Measurements from ENCODE around the gene PPP1R12B. TPM values are rescaled to one million over a fixed set of nuclear protein-coding genes. Genes with fewer than 3 reads are reported as not detected.

The PPP1R12B gene
- total and polyA plus RNA-seq, 2 experiments from 2014 or later, result 13.2 to 13.8 TPM

- TF ChIP-seq POLR2AphosphoS5 (IDR thresholded peaks at IDR 0.05; ENCODE audit: low read depth), result no peak
Measured at GRCh38 chr1:202631076-202631923, 282.8 kb downstream of the PPP1R12B start (continued).

GRCh38 chr1:202632241-202632640, 283.7 kb downstream of the PPP1R12B start:
- H3K27ac Mint-ChIP-seq, result no peak overlapping the region
- H3K27ac ChIP-seq (ENCODE audit: low read depth), result no peak overlapping the region
- H2AFZ ChIP-seq, result no peak overlapping the region
- H3K36me3 Mint-ChIP-seq (ENCODE audit: low read depth), result no peaks in the 10 kb centered on the region
- peaks cover 5% of the 10 kb centered on the region for H3K27me3 Mint-ChIP-seq (ENCODE audit: insufficient read depth, low read depth, poor library complexity)
- H3K4me3 Mint-ChIP-seq, result no peak overlapping the region
- no peaks in the 10 kb centered on the region; the same call in 1 of the 2 replicates for H4K20me1 ChIP-seq (replicated peaks; ENCODE audit: insufficient read depth)
- H3K4me2 ChIP-seq, result no peak overlapping the region
- H3F3A ChIP-seq (replicated peaks; ENCODE audit: low read depth), result no peaks in the 10 kb centered on the region
- no peaks in the 10 kb centered on the region for H3K9me2 ChIP-seq (ENCODE audit: insufficient read depth)
- H3K79me2 ChIP-seq (replicated peaks; ENCODE audit: insufficient read depth), result no peaks in the 10 kb centered on the region
- no peaks in the 10 kb centered on the region for H3K9me3 Mint-ChIP-seq
- no peaks in the 10 kb centered on the region for H3K27me3 ChIP-seq (ENCODE audit: insufficient read depth)
- H3K36me3 ChIP-seq (ENCODE audit: insufficient read depth), result no peaks in the 10 kb centered on the region
- H3K4me1 ChIP-seq (ENCODE audit: insufficient read depth), result peaks cover 5% of the 10 kb centered on the region; the same call in 1 of the 2 replicates
- H3K4me1 Mint-ChIP-seq, result peaks cover 18% of the 10 kb centered on the region
- H3K4me3 ChIP-seq, result no peak overlapping the region
- DNase-seq (ENCODE audit: low spot score), result no peak
- no peak for ATAC-seq
- TF ChIP-seq JUNB (IDR thresholded peaks at IDR 0.05; ENCODE audit: unreplicated experiment), result no peak
- TF ChIP-seq CTCF (conservative IDR thresholded peaks at IDR 0.05; ENCODE audit: low read depth in 2 of 2), result no peak
- TF ChIP-seq ETS1 (IDR thresholded peaks at IDR 0.05), result no peak
- TF ChIP-seq REST (IDR thresholded peaks at IDR 0.05; ENCODE audit: unreplicated experiment), result no peak
- TF ChIP-seq NANOG (IDR thresholded peaks at IDR 0.05; ENCODE audit: borderline replicate concordance), result no peak
- TF ChIP-seq POLR2AphosphoS5 (IDR thresholded peaks at IDR 0.05; ENCODE audit: low read depth), result no peak
- TF ChIP-seq CREB1 (CRISPR knock-in tag; IDR thresholded peaks at IDR 0.05; ENCODE audit: low read depth), result no peak
- no peak for TF ChIP-seq STAT1 (IDR thresholded peaks at IDR 0.05; ENCODE audit: unreplicated experiment)
- no peak for TF ChIP-seq ZNF114 (CRISPR knock-in tag; IDR thresholded peaks at IDR 0.05)
- no peak for TF ChIP-seq ZNF331 (CRISPR knock-in tag; IDR thresholded peaks at IDR 0.05; ENCODE audit: low read depth)
- no peak for TF ChIP-seq ZNF462 (CRISPR knock-in tag; IDR thresholded peaks at IDR 0.05)
- no peak for TF ChIP-seq EZH2 (IDR thresholded peaks at IDR 0.05; ENCODE audit: low read depth, unreplicated experiment)
